VCaP (cell line): ENCODE measurements around the gene RAB9B.
"Not testable (repeated sequence)": the region's sequence is repeated elsewhere in the genome, so short reads cannot be mapped to it uniquely, and the experiment has no call there.

Source experiments
- H3K27ac ChIP-seq: fragments of 450-650 bp; 2 replicates; pipeline ENCODE4 v1.5.1; 2017
- TF ChIP-seq, protein P1 (sequence below): fragments of 450-650 bp; conservative IDR thresholded peaks from 2 replicates; pipeline ENCODE4 v1.5.1; 2017; ENCODE audit warnings: mild to moderate bottlenecking, moderate library complexity

The RAB9B gene

DNA sequence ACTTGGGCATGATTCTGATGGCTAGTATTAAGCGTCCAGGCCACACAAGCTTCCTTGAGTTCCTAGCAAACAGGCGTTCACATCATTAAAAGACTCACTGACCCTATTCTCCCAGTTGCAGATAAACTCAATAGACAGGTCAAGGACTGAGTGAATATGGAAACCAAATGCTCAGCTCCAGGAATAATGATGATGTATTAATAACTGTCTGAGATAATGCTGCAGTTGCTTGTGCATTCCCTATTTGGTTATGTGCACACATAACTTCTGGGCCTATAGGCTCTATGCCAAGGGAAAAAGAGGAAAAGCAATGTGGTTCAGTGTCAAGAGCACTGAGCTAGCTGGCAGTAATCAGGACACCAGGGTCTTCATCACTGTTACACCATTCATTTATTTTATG, 3.5 kb downstream of the RAB9B start:
- TF ChIP-seq, protein P1, sequence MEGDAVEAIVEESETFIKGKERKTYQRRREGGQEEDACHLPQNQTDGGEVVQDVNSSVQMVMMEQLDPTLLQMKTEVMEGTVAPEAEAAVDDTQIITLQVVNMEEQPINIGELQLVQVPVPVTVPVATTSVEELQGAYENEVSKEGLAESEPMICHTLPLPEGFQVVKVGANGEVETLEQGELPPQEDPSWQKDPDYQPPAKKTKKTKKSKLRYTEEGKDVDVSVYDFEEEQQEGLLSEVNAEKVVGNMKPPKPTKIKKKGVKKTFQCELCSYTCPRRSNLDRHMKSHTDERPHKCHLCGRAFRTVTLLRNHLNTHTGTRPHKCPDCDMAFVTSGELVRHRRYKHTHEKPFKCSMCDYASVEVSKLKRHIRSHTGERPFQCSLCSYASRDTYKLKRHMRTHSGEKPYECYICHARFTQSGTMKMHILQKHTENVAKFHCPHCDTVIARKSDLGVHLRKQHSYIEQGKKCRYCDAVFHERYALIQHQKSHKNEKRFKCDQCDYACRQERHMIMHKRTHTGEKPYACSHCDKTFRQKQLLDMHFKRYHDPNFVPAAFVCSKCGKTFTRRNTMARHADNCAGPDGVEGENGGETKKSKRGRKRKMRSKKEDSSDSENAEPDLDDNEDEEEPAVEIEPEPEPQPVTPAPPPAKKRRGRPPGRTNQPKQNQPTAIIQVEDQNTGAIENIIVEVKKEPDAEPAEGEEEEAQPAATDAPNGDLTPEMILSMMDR = no peak
- no peak overlapping the region for H3K27ac ChIP-seq

DNA sequence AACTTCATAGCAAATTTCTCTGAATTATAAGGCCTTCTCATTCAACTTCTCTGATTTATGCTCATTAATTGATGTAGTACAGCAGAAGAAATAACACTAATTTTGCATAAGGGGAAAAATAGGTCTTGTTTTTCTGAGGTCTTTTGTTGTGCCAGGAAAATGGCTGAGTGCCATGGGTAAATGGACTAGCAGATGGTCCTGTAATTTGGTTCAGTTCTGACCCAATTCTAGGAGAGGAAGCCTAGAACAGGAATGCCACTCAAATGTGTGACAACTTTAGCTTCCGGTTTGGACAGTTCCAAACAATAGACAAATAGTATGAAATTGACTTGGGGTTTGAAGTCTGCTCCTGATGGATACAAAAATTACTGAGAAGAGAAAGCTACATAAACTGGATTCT, 6.2 kb downstream of the RAB9B start:
- TF ChIP-seq, protein P1 = no peak
- H3K27ac ChIP-seq = no peak overlapping the region

DNA sequence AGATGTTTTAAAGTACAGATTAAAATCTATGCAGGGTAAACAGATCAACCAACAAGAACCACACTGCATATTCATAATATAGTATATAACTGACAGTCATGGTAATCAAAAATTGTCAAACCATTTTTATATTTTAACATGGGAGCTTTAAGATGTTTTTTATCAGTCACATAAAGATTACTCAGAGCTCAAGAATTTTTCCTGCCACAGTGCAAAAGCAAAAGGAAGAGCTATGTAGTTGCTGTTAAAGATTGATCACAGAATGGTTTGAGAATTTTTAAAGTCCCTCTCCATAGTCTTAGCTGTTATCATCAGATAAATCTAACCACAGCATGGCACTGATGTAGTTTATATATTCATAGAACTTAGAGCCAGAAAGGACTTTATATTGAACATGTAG, 8.5 kb downstream of the RAB9B start:
- no peak overlapping the region for H3K27ac ChIP-seq
- TF ChIP-seq, protein P1 = no peak

DNA sequence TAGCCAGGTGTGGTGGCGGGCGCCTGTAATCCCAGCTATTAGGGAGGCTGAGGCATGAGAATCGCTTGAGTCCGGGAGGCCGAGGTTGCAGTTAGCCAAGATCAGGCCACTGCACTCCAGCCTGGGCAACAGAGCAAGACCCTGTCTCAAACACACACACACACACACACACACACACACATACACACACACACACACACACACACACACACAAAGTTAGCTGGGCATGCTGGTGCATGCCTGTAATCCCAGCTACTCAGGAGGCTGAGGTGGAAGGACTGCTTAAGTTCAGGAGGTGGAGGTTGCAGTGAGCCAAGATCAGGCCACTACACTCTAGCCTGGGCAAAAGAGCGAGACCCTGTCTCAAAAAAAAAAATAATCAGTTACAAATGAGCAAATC, 11.3 kb downstream of the RAB9B start:
- H3K27ac ChIP-seq = not testable (repeated sequence)

DNA sequence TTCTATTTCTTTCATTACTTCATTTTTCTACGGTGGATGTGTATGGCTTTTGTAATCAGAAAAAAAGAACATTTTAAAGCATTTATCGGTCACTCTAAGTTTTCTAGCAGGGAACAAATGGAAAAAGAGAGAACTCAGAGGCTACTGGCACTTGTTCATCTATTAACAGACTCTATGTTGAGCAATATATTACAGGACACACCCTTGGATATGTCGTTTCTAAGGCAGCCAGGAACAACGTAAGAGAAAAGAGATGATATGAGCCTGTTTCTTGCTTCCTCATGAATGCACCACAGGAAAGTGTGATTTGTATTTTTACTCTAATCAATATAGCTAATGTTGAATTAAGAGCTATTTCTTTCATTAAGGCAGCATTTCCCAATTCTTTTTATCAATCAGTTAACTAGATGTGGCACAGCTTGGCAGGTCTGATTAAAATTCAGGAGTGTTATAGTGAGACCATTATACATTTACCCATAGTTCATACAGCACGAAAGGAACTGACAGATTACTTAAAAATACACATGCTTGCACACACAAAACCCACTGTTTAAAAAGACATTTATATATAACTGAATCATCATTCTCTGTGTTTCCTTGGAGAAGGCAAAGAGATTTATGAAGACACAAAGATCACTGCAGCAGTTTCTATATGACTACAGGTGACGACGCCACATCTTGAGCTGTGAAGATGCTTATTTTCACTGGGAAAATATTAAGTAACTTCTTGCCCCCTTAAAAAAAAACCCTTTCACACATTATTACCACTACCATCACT, 13.0 kb downstream of the RAB9B start:
- H3K27ac ChIP-seq = no peak overlapping the region
- TF ChIP-seq, protein P1 = no peak

DNA sequence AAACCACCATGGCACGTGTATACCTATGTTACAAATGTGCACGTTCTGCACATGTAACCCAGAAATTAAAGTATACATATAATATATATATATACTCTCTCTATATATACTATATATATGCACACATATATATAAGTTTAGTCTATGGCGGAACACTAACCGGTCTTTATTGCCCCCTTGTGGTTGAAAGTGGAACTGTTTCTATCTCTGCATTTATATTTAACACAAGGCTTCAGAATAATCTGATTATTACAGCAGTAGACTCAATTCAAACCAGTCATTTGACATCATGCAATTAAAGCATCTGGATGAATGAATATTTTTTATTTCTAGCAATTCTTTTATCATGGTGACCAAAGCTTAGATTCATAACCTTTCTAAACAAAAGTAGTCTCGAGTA, 14.6 kb downstream of the RAB9B start:
- H3K27ac ChIP-seq = no peak overlapping the region
- TF ChIP-seq, protein P1 = peak; percentile 60

DNA sequence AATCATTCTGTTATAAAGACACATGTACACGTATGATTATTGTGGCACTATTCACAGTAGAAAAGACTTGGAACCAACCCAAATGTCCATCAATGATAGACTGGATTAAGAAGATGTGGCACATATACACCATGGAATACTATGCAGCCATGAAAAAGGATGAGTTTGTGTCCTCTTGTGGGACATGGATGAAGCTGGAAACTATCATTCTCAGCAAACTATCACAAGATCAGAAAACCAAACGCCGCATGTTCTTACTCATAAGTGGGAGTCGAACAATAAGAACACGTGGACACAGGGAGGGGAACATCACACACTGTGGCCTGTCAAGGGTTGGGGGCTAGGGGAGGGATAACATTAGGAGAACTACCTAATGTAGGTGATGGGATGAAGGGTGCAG, 15.0 kb downstream of the RAB9B start:
- not testable (repeated sequence) for H3K27ac ChIP-seq

DNA sequence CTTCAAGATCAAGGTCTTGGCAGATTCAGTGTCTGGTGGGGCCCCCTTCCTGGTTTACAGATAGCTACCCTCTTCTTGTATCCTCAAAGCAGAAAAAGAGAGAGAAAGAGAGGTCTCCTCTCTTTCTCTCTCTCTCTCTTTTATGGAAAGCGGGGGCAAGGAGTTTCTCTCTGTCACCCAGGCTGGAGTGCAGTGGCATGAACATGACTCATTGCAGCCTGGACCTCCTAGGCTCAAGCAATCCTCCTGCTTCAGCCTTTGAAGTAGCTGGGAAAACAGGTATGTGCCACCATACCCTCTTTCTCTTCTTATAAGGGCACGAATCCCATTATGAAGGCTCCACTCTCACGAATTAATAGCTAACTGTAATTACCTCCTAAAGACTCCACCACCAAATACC, 20.2 kb downstream of the RAB9B start:
- TF ChIP-seq, protein P1 = no peak

More for the DNA sequence above, 20.2 kb downstream of the RAB9B start:
- H3K27ac ChIP-seq = no peak overlapping the region
